ENCODE results near the gene PABPC1L.
A peak's percentile ranks its signal among the peaks of the same experiment; 100 is the strongest.

Gene PABPC1L

DNA sequence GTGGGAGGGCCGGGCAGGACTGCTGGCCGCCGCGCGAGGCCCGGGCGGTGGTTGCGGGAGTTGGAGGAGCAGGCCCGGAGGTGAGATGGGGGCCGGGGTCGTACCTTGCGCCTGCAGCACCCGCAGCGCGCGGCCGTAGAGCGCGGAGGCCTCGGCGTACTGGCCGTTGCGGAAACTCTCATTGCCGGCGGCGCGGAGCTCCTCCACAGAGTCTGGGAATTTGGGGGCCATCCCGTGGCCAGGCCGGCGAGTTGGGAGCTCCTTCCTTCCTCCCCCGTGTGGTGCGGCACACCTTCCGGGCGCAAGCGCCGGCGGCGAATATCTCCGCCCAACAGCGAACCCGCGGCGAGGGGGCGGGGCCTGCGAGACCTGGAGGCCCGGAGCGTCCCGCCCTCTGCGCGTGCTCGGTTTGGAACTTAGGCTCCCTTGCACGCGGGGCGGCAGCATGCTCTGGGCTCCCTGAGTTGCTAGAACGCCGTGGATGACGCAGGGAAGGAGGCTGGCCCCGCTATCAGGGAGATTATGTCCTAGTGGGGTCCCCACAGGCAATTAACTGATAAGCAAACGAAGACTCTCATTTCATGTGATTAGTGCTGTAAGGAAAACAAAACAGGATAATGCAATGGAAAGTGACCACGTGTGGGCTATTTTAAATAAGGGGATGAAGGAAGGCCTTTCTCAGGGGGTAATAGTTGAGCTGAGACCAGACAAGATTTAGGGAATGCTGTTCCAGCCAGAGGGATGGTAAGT lies 50.4 kb downstream of the PABPC1L start, which contains the start of gene TOMM34:
Gene TOMM34, minus strand, starts transcription at position 295 of the 750 bp plus-strand sequence. Its CDS starts 64 bp downstream, at position 231.
- DNase-seq (ENCODE audit: low read depth): peak; percentile 90
- no peak for TF ChIP-seq CTCF (IDR thresholded peaks at IDR 0.05; ENCODE audit: low read length, missing control alignments)
- H3K4me3 ChIP-seq (replicated peaks; ENCODE audit: low read depth, low read length): peak within 1 kb of the TSS; percentile 77

DNA sequence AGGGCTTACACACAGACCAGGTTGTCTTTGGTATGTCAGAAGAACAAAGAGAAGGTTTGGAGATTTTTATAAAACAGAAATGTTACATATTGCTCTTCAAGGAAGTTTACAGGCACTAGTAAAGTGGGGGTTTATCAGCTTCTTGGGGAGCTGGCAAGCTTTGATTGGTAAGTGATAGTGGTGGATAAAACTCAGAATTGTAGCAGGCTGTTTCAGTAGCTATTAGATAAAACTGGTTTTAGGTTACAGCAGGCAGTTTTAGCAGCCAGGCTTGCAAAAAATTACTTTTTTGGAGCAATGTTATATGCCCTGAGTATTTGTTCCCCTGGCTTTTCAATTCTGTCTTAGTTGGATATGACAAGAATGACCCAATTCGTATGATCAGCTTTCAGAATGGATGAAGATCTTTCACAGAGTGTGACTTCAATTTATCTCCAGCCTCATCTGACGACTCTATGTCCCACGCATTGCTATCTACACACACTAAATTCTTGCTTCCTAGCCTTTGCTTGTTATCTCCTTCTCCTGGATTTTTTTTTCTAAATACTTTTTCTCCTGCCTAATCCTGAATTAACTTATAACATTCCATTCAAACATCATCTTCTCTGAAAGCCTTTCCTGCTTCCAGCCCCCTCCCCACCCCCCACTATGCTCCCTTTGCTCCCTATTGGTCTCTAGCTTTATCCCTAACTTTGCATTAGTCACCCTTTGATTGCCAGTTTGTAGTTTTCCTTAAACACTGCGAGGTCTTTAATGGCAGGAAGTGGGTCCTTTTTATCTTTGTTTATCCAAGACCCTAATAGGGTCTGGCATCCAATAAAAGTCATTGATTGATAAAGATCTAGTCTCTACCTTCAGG lies 51.4 kb downstream of the PABPC1L start:
- TF ChIP-seq CTCF (IDR thresholded peaks at IDR 0.05; ENCODE audit: low read length, missing control alignments): no peak
- no peak overlapping the region for H3K4me3 ChIP-seq (replicated peaks; ENCODE audit: low read depth, low read length)
- no peak for DNase-seq (ENCODE audit: low read depth)

GRCh38 chr20:44961870-44962267 lies 52.0 kb downstream of the PABPC1L start:
- no peak overlapping the region for H3K4me3 ChIP-seq (replicated peaks; ENCODE audit: low read depth, low read length)
- peak; percentile 24 for DNase-seq (ENCODE audit: low read depth)
- TF ChIP-seq CTCF (IDR thresholded peaks at IDR 0.05; ENCODE audit: low read length, missing control alignments): no peak

- no peak for TF ChIP-seq CTCF (IDR thresholded peaks at IDR 0.05; ENCODE audit: low read length, missing control alignments)
- H3K4me3 ChIP-seq (replicated peaks; ENCODE audit: low read depth, low read length): no peak overlapping the region
- DNase-seq (ENCODE audit: low read depth): no peak
Observed at GRCh38 chr20:44962483-44962882, 52.6 kb downstream of the PABPC1L start.

DNA sequence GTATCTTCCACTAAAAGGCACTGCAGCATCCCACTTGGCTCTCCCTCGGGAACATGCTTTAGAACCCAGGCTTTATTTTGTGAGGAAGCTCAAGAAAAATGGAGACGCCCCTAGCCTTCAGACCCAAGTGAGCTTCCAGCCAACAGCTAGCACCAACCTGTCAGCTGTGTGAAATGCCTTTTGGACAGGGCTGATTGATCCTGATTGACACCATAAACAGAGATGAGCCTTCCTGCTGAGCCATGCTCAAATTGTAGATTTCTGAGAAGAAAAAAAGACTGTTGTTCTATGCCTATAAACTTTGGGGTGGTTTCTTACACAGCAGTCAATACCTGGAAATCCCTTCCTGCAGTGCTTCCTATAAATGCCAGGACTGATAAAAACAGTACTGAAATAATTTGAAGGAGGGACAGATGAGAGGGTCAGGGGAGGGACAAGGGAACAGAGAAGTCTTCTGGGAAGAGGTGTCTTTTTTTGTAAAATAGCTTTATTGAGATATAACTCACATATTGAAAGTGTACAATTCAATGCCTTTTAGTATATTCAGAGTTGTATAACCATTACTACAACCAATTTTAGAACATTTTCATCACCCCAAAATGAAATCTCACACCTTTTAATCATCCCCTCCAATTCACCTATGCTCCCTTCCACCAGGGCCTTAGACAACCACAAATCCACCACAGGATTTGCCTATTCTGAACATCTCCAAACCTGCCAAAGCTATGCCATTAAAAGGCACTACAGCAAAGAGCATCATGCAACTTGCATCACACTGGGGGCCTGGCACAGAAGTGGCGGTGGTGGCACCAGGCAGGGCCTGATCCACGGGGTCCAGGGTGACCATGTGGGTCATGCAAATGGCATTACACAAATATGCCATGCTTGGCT lies 53.7 kb downstream of the PABPC1L start:
- no peak overlapping the region for H3K4me3 ChIP-seq (replicated peaks; ENCODE audit: low read depth, low read length)
- no peak for TF ChIP-seq CTCF (IDR thresholded peaks at IDR 0.05; ENCODE audit: low read length, missing control alignments)
- no peak for DNase-seq (ENCODE audit: low read depth)

DNA sequence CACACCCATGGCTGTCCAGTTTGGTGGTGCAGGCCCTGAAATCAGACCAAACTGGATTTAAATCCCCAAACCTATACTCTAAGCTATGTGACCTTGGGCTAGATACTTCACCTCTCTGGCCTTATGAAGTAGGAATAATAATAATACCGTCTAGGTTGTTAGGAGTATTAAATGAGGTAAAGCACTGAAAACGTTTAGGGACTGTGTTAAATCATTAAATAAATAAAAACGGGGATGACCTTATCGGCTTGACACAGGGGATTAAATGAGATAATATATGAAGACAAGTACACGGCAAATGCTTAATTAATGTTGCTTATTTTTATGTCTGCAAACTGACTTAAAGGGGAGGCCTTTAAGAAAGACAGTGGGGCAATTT lies 55.8 kb downstream of the PABPC1L start:
- peak overlapping the region; percentile 91 for H3K4me3 ChIP-seq (replicated peaks; ENCODE audit: low read depth, low read length)
- DNase-seq (ENCODE audit: low read depth): no peak
- no peak for TF ChIP-seq CTCF (IDR thresholded peaks at IDR 0.05; ENCODE audit: low read length, missing control alignments)

All from fibroblast of pulmonary artery (primary cell).